Caco-2 (cell line): ENCODE measurements around the gene HRC. TPM values are rescaled to one million over a fixed set of nuclear protein-coding genes. Genes with fewer than 3 reads are reported as not detected.

ENCODE experiments used
- BruUV-seq: library from RNA; stranded (reverse); fragments of 400-500 nt; replicated peaks from 2 replicates; lab custom pipeline; 2021; lab: Mats Ljungman, UMichigan
- CTCF ChIA-PET: fragments of 300-600 bp; sonication (Branson Sonifier 250); formaldehyde crosslinking; loops from one replicate; lab custom pipeline; 2022; ENCODE audit warnings: antibody characterized with exemption; lab: Charles Lee
- POLR2A ChIA-PET: fragments of 300-600 bp; sonication (Branson Sonifier 250); formaldehyde crosslinking; loops from one replicate; lab custom pipeline; 2022; ENCODE audit warnings: antibody characterized with exemption; lab: Charles Lee
- DNase-seq, 2 experiments: peaks; one replicate each; pipeline versions ENCODE4 v3.0.0 to v3.0.0-alpha.2; 2020 to 2022
- H3K27me3 ChIP-seq: replicated peaks from 2 replicates; pipeline ENCODE4 v1.6.0; 2011; ENCODE audit warnings: low read length; ENCODE audit not compliant: control insufficient read depth, insufficient read depth
- H3K36me3 ChIP-seq: 2 replicates; pipeline ENCODE4 v1.5.1; 2011; ENCODE audit warnings: low read length; ENCODE audit not compliant: control insufficient read depth, insufficient read depth
- H3K4me1 ChIP-seq: fragments of 250-450 bp; sonication (Bioruptor Pico); 2 replicates; pipeline ENCODE4 v1.5.1; 2020; ENCODE audit warnings: mild to moderate bottlenecking
- H3K4me3 ChIP-seq: 2 replicates; pipeline ENCODE4 v1.5.1; 2011; ENCODE audit warnings: low read depth, mild to moderate bottlenecking, control low read depth, low read length
- H3K9me3 ChIP-seq: fragments of 250-450 bp; sonication (Bioruptor Pico); 2 replicates; pipeline ENCODE4 v1.5.1; 2020; ENCODE audit warnings: mild to moderate bottlenecking, moderate library complexity
- H3K27ac Mint-ChIP-seq: one replicate; pipeline ENCODE4 v1.8.0; 2022; ENCODE audit warnings: mixed read lengths; ENCODE audit not compliant: unreplicated experiment
- H3K27me3 Mint-ChIP-seq: one replicate; pipeline ENCODE4 v1.8.0; 2022; ENCODE audit warnings: mixed read lengths; ENCODE audit not compliant: insufficient read depth, unreplicated experiment
- H3K36me3 Mint-ChIP-seq: one replicate; pipeline ENCODE4 v1.8.0; 2022; ENCODE audit warnings: mild to moderate bottlenecking, mixed read lengths; ENCODE audit not compliant: insufficient read depth, unreplicated experiment
- H3K4me1 Mint-ChIP-seq: one replicate; pipeline ENCODE4 v1.8.0; 2022; ENCODE audit warnings: low read depth, mixed read lengths; ENCODE audit not compliant: unreplicated experiment
- H3K4me3 Mint-ChIP-seq: one replicate; pipeline ENCODE4 v1.8.0; 2022; ENCODE audit warnings: mild to moderate bottlenecking, moderate library complexity, mixed read lengths; ENCODE audit not compliant: unreplicated experiment
- H3K9me3 Mint-ChIP-seq: one replicate; pipeline ENCODE4 v1.8.0; 2022; ENCODE audit warnings: mixed read lengths; ENCODE audit not compliant: unreplicated experiment
- intact Hi-C: fragments of 100-400 bp; cut with micrococcal nuclease; formaldehyde crosslinking; loops from one replicate; pipeline ENCODE4 v1.10.0; 2022; ENCODE audit not compliant: unreplicated experiment
- total RNA-seq: library from RNA; stranded (reverse); gene quantifications from 2 replicates; pipeline ENCODE4 v1.2.3, GENCODE V29; 2022
- TF ChIP-seq, protein P1 (sequence below), 2 experiments: fragments of 200-600 bp in 1 of 2; IDR thresholded peaks; 1 replicate in 1 of 2; 2 replicates in 1 of 2; pipeline versions ENCODE4 v1.5.1 to v1.8.0; 2011 to 2022; ENCODE audit warnings: antibody characterized with exemption in 1 of 2, control low read depth in 1 of 2, inconsistent platforms in 1 of 2, low read depth in 1 of 2, low read length in 1 of 2, mild to moderate bottlenecking in 1 of 2, moderate library complexity in 1 of 2; ENCODE audit not compliant: insufficient read depth in 1 of 2, severe bottlenecking in 1 of 2, unreplicated experiment in 1 of 2

The HRC gene
- total RNA-seq, 1 experiment from 2014 or later: not detected

DNA sequence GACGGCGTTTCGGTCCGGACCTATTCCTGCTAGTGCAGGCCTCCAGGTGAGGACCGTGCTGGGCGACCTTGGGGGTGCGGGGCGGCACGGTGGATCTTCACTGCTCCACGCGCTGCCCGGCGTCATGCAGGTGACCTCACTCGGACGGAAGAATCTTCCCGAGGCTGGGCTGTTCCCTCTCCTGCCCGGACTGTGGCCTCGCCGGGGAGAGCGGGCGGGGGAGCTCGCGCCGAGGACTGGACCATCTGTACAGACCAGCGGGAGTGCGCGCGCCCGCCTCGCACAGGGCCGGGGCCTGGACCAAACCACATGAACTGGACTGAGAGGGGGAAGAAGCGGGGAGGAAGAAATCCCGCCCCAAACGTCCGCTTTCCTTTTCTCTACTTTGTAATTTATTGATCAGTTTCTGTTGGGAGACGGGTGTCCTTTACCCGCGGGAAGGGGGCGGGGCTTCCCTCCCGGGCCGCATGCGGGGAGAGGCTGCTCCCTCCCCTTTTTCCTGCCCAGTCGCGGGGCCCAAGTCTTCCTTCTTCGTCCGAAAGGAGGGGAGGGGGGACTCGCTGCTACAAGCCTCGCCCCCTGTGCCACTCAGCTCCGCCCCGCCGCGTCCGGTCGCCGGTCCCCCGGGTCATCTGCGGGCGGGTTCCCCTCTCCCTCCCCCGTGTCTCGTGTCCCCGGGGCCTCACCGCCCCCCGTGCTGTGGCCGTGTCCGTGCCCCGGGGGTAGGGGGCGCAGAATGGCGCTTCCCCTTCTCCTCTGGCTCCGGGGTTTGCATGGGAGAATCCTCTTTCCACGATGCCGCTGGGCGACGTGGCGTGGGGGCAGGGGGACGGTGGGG is 4.9 kb downstream of the HRC start:
- POLR2A ChIA-PET: interaction anchor here (0.5 to 2.1 kb wide), 6 partner anchors 22 to 514 kb away, joined by 3 to 14 read pairs (median 3); partner anchors contain the start of genes KCNA7 and NTF4
- intact Hi-C loops: loop anchor here (2.0 kb wide), 1 partner anchor 58 kb away; no protein-coding TSS in a partner anchor
- BruUV-seq: TSS peak; percentile 71

DNA sequence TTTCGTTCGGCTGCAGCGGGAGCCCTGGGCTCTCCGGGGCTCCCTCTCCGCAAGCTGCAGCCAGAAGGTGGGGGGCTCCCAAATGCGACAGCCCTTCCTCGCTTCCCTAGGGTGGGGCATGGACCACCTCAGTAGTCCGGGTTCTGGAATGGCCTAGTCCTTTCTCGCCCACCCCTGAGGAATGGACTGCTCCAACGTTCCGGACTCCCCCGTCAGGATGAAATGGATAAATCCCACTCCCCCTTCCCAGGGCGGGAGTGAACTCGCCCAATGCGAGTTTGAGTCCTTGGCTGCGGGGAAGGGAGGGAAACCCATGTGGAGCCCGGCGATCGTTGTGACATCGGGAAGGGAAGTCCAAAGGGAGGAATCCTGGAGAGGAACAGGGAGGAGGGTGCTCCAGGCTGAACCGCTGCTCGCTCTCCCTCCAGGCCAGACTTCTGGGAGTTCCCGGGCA is 5.5 kb downstream of the HRC start:
- peaks cover 30% of the 10 kb centered on the region for H3K4me1 Mint-ChIP-seq
- no peaks in the 10 kb centered on the region for H3K36me3 ChIP-seq
- H3K4me1 ChIP-seq: peaks cover 13% of the 10 kb centered on the region
- intact Hi-C loops: loop anchor here (1.0 to 5.0 kb wide), 6 partner anchors 8 to 59 kb away; partner anchors contain the start of genes C19orf73, PPFIA3 and TRPM4
- BruUV-seq: TSS peak; percentile 58
- peak; percentile 82 to 83 for DNase-seq
- TF ChIP-seq, protein P1, sequence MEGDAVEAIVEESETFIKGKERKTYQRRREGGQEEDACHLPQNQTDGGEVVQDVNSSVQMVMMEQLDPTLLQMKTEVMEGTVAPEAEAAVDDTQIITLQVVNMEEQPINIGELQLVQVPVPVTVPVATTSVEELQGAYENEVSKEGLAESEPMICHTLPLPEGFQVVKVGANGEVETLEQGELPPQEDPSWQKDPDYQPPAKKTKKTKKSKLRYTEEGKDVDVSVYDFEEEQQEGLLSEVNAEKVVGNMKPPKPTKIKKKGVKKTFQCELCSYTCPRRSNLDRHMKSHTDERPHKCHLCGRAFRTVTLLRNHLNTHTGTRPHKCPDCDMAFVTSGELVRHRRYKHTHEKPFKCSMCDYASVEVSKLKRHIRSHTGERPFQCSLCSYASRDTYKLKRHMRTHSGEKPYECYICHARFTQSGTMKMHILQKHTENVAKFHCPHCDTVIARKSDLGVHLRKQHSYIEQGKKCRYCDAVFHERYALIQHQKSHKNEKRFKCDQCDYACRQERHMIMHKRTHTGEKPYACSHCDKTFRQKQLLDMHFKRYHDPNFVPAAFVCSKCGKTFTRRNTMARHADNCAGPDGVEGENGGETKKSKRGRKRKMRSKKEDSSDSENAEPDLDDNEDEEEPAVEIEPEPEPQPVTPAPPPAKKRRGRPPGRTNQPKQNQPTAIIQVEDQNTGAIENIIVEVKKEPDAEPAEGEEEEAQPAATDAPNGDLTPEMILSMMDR (IDR thresholded peaks at IDR 0.05; ENCODE audit: insufficient read depth in 1 of 2, low read depth in 1 of 2, low read length in 1 of 2, severe bottlenecking in 1 of 2, unreplicated experiment in 1 of 2): no peak
- ChIA-PET POLR2A (interaction anchor here (0.6 to 2.1 kb wide), 7 partner anchors 18 to 811 kb away, joined by 3 to 14 read pairs (median 4); partner anchors contain the start of genes NTF4 and RUVBL2), CTCF (interaction anchor here (0.5 to 4.6 kb wide), 7 partner anchors 22 to 58 kb away, joined by 5 to 38 read pairs (median 9); partner anchors contain the start of gene LIN7B)
- no peaks in the 10 kb centered on the region for H3K27me3 ChIP-seq
- peak overlapping the region; percentile 69 for H3K4me3 ChIP-seq
- H3K9me3 Mint-ChIP-seq: peaks cover 10% of the 10 kb centered on the region
- H3K9me3 ChIP-seq: no peaks in the 10 kb centered on the region
- no peaks in the 10 kb centered on the region for H3K27me3 Mint-ChIP-seq
- peak overlapping the region; percentile 91 for H3K4me3 Mint-ChIP-seq
- peaks cover 56% of the 10 kb centered on the region for H3K36me3 Mint-ChIP-seq
- peak overlapping the region; percentile 61 for H3K27ac Mint-ChIP-seq

More for the DNA sequence above, 4.9 kb downstream of the HRC start:
- Histone ChIP-seq H3K4me1 (peaks cover 13% of the 10 kb centered on the region), H3K27me3 (no peaks in the 10 kb centered on the region), H3K9me3 (no peaks in the 10 kb centered on the region), H3K4me3 (peak overlapping the region; percentile 69), H3K36me3 (no peaks in the 10 kb centered on the region)
- peaks cover 13% of the 10 kb centered on the region for H3K9me3 Mint-ChIP-seq
- DNase-seq: peak; percentile 92 to 96
- peak overlapping the region; percentile 91 for H3K4me3 Mint-ChIP-seq
- TF ChIP-seq, protein P1 (IDR thresholded peaks at IDR 0.05; ENCODE audit: insufficient read depth in 1 of 2, low read depth in 1 of 2, low read length in 1 of 2, severe bottlenecking in 1 of 2, unreplicated experiment in 1 of 2): no peak
- CTCF ChIA-PET: interaction anchor here (0.6 to 4.6 kb wide), 10 partner anchors 23 to 490 kb away, joined by 4 to 38 read pairs (median 7); partner anchors contain the start of genes LIN7B and PPFIA3
- peaks cover 30% of the 10 kb centered on the region for H3K4me1 Mint-ChIP-seq
- H3K27me3 Mint-ChIP-seq: no peaks in the 10 kb centered on the region
- peak overlapping the region; percentile 61 for H3K27ac Mint-ChIP-seq
- H3K36me3 Mint-ChIP-seq: peaks cover 58% of the 10 kb centered on the region
